Stomach (tissue), 4 donors: Measurements from ENCODE around the gene LCP2.

ENCODE experiments used
- CTCF ChIP-seq, 7 experiments: fragments of 450-650 bp in 4 of 7; fragments of 200-600 bp in 3 of 7; sonication (generic) in 3 of 7; IDR thresholded peaks; one replicate each; pipeline ENCODE4 v1.5.1; 2016 to 2019; ENCODE audit warnings: antibody characterized with exemption in 7 of 7, control low read depth in 2 of 7, mild to moderate bottlenecking in 1 of 7
- POLR2A ChIP-seq, 4 donors: fragments of 450-650 bp; IDR thresholded peaks; one replicate each; pipeline ENCODE4 v1.6.1; 2016; ENCODE audit warnings: antibody characterized with exemption in 4 of 4, control low read depth in 2 of 4, mild to moderate bottlenecking in 1 of 4, moderate library complexity in 1 of 4
- POLR2AphosphoS5 ChIP-seq, 3 donors: sonication (generic); formaldehyde crosslinking; IDR thresholded peaks; one replicate each; pipeline ENCODE4 v1.6.1; 2016; ENCODE audit warnings: antibody characterized with exemption in 3 of 3

DNA sequence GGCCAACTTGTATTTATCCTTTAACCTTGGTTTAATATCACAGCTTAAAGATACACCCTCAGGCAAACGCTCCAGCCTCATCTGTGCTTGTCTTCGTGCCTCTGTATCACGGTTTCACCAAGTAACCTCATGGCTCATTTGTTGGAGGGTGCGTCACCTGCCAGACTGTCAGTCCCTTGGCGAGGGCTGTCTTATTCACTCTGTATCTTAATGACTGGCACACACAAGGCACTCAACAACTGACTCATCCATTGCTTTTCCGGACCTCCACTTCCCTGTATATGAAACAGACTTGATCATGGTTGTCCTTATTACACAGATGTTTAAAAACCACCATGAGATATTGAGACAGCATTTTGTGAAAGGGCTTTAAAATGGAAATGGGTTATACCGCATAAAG is 28.0 kb downstream of the LCP2 start:
- no peak for TF ChIP-seq POLR2AphosphoS5 (IDR thresholded peaks at IDR 0.05)
- TF ChIP-seq POLR2A (IDR thresholded peaks at IDR 0.05) = no peak
- no peak for TF ChIP-seq CTCF (IDR thresholded peaks at IDR 0.05)
